H1 (cell line): ENCODE results near the gene APEH.

Source experiments
- CEBPB ChIP-seq: IDR thresholded peaks from 2 replicates; pipeline ENCODE4 v1.6.1; 2012; ENCODE audit warnings: low read depth, low read length
- CTCF ChIP-seq, 3 experiments: IDR thresholded peaks; 1 replicate in 2 of 3; 2 replicates in 1 of 3; pipeline versions ENCODE4 v1.5.1 to v1.6.1; 2011; ENCODE audit warnings: low read length in 3 of 3, mild to moderate bottlenecking in 3 of 3, inconsistent platforms in 2 of 3, low read depth in 1 of 3, moderate library complexity in 1 of 3; ENCODE audit not compliant: insufficient read depth in 1 of 3; ENCODE audit errors: control extremely low read depth in 1 of 3
- EP300 ChIP-seq, 2 experiments: IDR thresholded peaks; 1 replicate in 1 of 2; 2 replicates in 1 of 2; pipeline ENCODE4 v1.6.1; 2011 to 2012; ENCODE audit warnings: low read depth in 2 of 2, low read length in 2 of 2, mild to moderate bottlenecking in 2 of 2, borderline replicate concordance in 1 of 2, inconsistent platforms in 1 of 2, moderate library complexity in 1 of 2
- JUND ChIP-seq: IDR thresholded peaks from 2 replicates; pipeline ENCODE4 v1.6.1; 2011; ENCODE audit warnings: mild to moderate bottlenecking, improper control_type of control experiment, low read length
- MAX ChIP-seq: IDR thresholded peaks from 2 replicates; pipeline ENCODE4 v1.6.1; 2012; ENCODE audit warnings: inconsistent platforms
- POLR2A ChIP-seq, 2 experiments: IDR thresholded peaks; 1 replicate in 1 of 2; 2 replicates in 1 of 2; pipeline ENCODE4 v1.6.1; 2011; ENCODE audit warnings: low read depth in 2 of 2, low read length in 2 of 2, mild to moderate bottlenecking in 2 of 2; ENCODE audit errors: control extremely low read depth in 1 of 2
- POLR2AphosphoS5 ChIP-seq: IDR thresholded peaks from 2 replicates; pipeline ENCODE4 v1.6.1; 2011; ENCODE audit warnings: low read depth, low read length
- RAD21 ChIP-seq, 2 experiments: IDR thresholded peaks in 1 of 2; conservative IDR thresholded peaks in 1 of 2; 2 replicates each; pipeline ENCODE4 v1.6.1; 2011; ENCODE audit warnings: low read depth in 2 of 2, low read length in 2 of 2, improper control_type of control experiment in 1 of 2, inconsistent platforms in 1 of 2, mild to moderate bottlenecking in 1 of 2, moderate library complexity in 1 of 2
- SIN3A ChIP-seq, 2 experiments: IDR thresholded peaks in 1 of 2; conservative IDR thresholded peaks in 1 of 2; 2 replicates each; pipeline ENCODE4 v1.6.1; 2011 to 2012; ENCODE audit warnings: low read length in 2 of 2, improper control_type of control experiment in 1 of 2, low read depth in 1 of 2, mild to moderate bottlenecking in 1 of 2
- SP2 ChIP-seq: IDR thresholded peaks from 2 replicates; pipeline ENCODE4 v1.6.1; 2012; ENCODE audit warnings: mild to moderate bottlenecking, low read length, inconsistent platforms
- TAF1 ChIP-seq: IDR thresholded peaks from 2 replicates; pipeline ENCODE4 v1.6.1; 2011; ENCODE audit warnings: mild to moderate bottlenecking, low read depth, low read length

- no peak for TF ChIP-seq JUND
- TF ChIP-seq RAD21 (IDR thresholded peaks at IDR 0.05 in 1 of 2, conservative IDR thresholded peaks at IDR 0.05 in 1 of 2; ENCODE audit: low read depth in 2 of 2, low read length in 2 of 2): no peak
- TF ChIP-seq TAF1: no peak
- no peak for TF ChIP-seq CTCF (IDR thresholded peaks at IDR 0.05; ENCODE audit: control extremely low read depth in 1 of 3, insufficient read depth in 1 of 3, low read depth in 1 of 3, low read length in 3 of 3)
- TF ChIP-seq POLR2AphosphoS5: no peak; the same call in 1 of the 2 replicates
- no peak for TF ChIP-seq POLR2A (IDR thresholded peaks at IDR 0.05; ENCODE audit: control extremely low read depth in 1 of 2, low read depth in 2 of 2, low read length in 2 of 2)
- no peak for TF ChIP-seq CEBPB
- no peak for TF ChIP-seq MAX
- TF ChIP-seq SIN3A (conservative IDR thresholded peaks at IDR 0.05 in 1 of 2, IDR thresholded peaks at IDR 0.05 in 1 of 2; ENCODE audit: low read depth in 1 of 2, low read length in 2 of 2): no peak
- TF ChIP-seq SP2: no peak
- no peak for TF ChIP-seq EP300 (IDR thresholded peaks at IDR 0.05; ENCODE audit: borderline replicate concordance in 1 of 2, low read depth in 2 of 2, low read length in 2 of 2)
Measured at GRCh38 chr3:49725906-49726681, 51.9 kb downstream of the APEH start.
